ENCODE measurements around the gene CYP2U1. TPM values are rescaled to one million over a fixed set of nuclear protein-coding genes. Genes with fewer than 3 reads are reported as not detected.

CYP2U1 gene
- total and polyA plus RNA-seq, 2 of the 8 experiments (the other 6 are each of a cell fraction or from before 2014, with no cell fraction given): 3.1 to 5.0 TPM

DNA sequence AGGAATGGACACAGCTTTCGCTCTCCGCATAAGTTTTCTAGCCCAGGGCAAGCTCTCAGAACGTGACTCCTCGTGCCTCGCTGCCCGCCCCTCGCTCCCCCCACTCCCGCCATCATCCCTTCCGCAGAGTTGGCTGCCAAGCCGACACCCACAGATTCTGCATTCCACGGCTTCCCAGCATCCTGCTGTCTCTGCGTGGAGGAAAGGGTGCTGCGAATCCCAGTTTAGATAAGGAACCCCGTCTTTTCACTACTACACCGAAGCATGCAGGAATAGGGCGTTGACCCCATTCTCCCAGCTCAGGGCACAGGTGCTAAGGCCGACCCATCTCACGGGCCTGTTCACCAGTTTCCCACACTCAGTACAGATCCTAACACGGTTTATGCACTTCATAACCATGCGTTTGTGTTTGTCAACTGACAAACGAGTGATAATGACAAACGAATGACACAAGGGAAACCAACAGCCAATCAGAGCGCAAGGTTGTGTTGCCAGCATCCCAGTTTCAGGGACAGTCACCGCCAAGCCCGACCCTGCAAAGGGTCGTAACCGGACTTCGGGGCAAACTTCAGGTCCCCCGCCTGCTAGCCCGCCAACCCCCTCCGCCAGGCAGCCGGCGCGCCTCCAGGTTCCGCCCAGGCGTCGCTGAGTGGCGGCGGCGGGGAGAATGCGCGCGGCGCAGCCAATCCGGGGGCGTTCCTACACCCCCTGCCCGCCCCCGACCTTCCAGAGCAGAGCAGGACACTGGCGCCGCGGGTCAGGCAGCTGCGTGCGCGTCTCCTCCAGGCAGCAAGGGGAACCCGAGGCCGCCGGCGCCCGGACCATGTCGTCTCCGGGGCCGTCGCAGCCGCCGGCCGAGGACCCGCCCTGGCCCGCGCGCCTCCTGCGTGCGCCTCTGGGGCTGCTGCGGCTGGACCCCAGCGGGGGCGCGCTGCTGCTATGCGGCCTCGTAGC is at the start of gene CYP2U1 (continued):
- TF ChIP-seq JUN (IDR thresholded peaks at IDR 0.05; ENCODE audit: low read depth, low read length): no peak
- TF ChIP-seq SRF (IDR thresholded peaks at IDR 0.05; ENCODE audit: low read depth, low read length): no peak
- TF ChIP-seq TAF7 (optimal IDR thresholded peaks at IDR 0.05; ENCODE audit: borderline replicate concordance, low read depth, low read length): peak; percentile 61
- no peak for TF ChIP-seq SIRT6 (IDR thresholded peaks at IDR 0.05; ENCODE audit: low read length)
- TF ChIP-seq TAF1 (IDR thresholded peaks at IDR 0.05; ENCODE audit: low read depth, low read length): peak; percentile 78
- TF ChIP-seq BRCA1 (IDR thresholded peaks at IDR 0.05; ENCODE audit: low read depth, low read length): no peak
- TF ChIP-seq RBBP5 (IDR thresholded peaks at IDR 0.05; ENCODE audit: borderline replicate concordance, low read depth, low read length): no peak; the same call in 1 of the 2 replicates
- TF ChIP-seq EZH2 (IDR thresholded peaks at IDR 0.05; ENCODE audit: low read depth, low read length, severe bottlenecking): no peak
- 0 out of 2 replicates have a peak, but pooled peaks have one; percentile 37 for TF ChIP-seq TBP (IDR thresholded peaks at IDR 0.05; ENCODE audit: low read depth, low read length)
- no peak for TF ChIP-seq PHF8 (conservative IDR thresholded peaks at IDR 0.05; ENCODE audit: low read depth, low read length)
- no peak for TF ChIP-seq SP4 (IDR thresholded peaks at IDR 0.05; ENCODE audit: low read length)
- TF ChIP-seq NRF1 (IDR thresholded peaks at IDR 0.05; ENCODE audit: low read depth, low read length): no peak
- no peak for TF ChIP-seq KDM5A (IDR thresholded peaks at IDR 0.05; ENCODE audit: low read length)
- no peak for TF ChIP-seq CEBPB (IDR thresholded peaks at IDR 0.05; ENCODE audit: low read depth, low read length)
- no peak for TF ChIP-seq POU5F1 (IDR thresholded peaks at IDR 0.05; ENCODE audit: low read depth, low read length)
- no peak for TF ChIP-seq CBX5 (IDR thresholded peaks at IDR 0.05; ENCODE audit: low read depth, low read length)
- TF ChIP-seq TEAD4 (IDR thresholded peaks at IDR 0.05; ENCODE audit: low read depth, low read length): 0 out of 2 replicates have a peak, but pooled peaks have one; percentile 32
- TF ChIP-seq, protein P1, sequence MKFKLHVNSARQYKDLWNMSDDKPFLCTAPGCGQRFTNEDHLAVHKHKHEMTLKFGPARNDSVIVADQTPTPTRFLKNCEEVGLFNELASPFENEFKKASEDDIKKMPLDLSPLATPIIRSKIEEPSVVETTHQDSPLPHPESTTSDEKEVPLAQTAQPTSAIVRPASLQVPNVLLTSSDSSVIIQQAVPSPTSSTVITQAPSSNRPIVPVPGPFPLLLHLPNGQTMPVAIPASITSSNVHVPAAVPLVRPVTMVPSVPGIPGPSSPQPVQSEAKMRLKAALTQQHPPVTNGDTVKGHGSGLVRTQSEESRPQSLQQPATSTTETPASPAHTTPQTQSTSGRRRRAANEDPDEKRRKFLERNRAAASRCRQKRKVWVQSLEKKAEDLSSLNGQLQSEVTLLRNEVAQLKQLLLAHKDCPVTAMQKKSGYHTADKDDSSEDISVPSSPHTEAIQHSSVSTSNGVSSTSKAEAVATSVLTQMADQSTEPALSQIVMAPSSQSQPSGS (IDR thresholded peaks at IDR 0.05; ENCODE audit: low read length): no peak
- peak; percentile 97 for TF ChIP-seq KDM4A (IDR thresholded peaks at IDR 0.05; ENCODE audit: low read depth, low read length, severe bottlenecking)
- TF ChIP-seq RAD21 (IDR thresholded peaks at IDR 0.05 in 1 of 2, conservative IDR thresholded peaks at IDR 0.05 in 1 of 2; ENCODE audit: low read depth in 2 of 2, low read length in 2 of 2): no peak; a peak in 1 of 4 replicates
- no peak for TF ChIP-seq YY1 (IDR thresholded peaks at IDR 0.05; ENCODE audit: low read depth, low read length)
- no peak for TF ChIP-seq GABPA (IDR thresholded peaks at IDR 0.05; ENCODE audit: borderline replicate concordance, insufficient read depth, low read length)
- no peak for TF ChIP-seq TCF12 (IDR thresholded peaks at IDR 0.05; ENCODE audit: low read depth, low read length)

Measured in H1 (cell line).